IPS-18c (cell line): Measurements from ENCODE around the gene ELMOD1.
A peak's percentile ranks its signal among the peaks of the same experiment; 100 is the strongest.
"Not testable (repeated sequence)": the region's sequence is repeated elsewhere in the genome, so short reads cannot be mapped to it uniquely, and the experiment has no call there.

ENCODE experiments used
- H3K4me3 ChIP-seq: 2 replicates; pipeline ENCODE4 v1.7.0; 2013; ENCODE audit warnings: low read depth, mild to moderate bottlenecking, low read length, moderate library complexity; ENCODE audit not compliant: insufficient read depth
- H3K9me3 ChIP-seq: one replicate; pipeline ENCODE4 v1.6.1; 2013; ENCODE audit warnings: mild to moderate bottlenecking, low read length, moderate library complexity; ENCODE audit not compliant: control insufficient read depth, insufficient read depth

Gene ELMOD1

DNA sequence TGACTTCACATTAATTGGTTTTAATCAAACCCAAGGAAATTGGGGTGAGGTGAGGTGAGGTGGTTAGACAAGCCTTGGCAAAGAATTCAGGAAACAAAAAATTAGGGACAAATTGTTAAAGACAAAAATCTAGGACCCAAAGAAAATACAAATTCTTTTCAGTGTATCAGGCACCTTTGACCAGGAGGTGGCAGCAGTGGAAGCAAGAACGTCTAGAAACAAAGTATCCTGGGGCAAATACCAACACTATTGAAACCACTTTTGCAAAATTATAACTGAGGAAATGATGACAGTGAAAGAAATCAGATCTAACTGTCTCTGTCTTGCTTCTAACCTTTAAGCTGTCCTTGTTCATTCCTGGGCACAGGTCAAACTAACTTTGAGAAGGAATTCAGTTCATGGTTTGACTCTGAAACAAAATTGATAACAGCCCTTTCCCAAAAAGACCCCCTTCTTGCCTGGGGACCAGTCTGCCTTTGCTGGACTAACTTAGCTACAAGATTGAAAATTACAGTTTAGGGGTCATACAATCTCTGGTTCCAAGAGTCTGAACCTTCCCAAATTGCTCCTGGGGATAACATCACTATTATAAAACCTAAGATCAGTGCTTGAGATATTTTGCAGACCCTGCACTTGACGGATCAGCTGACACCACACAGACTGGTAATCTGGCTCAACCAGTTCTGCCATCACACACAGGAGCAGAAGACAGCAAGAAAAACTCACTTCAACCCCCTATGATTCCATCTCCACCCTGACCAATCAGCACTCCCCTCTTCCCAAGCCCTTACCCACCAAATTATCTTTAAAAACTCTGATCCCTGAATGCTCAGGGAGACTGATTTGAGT is 14.2 kb upstream of the ELMOD1 start:
- H3K9me3 ChIP-seq, H3K4me3 ChIP-seq: not testable (repeated sequence)

DNA sequence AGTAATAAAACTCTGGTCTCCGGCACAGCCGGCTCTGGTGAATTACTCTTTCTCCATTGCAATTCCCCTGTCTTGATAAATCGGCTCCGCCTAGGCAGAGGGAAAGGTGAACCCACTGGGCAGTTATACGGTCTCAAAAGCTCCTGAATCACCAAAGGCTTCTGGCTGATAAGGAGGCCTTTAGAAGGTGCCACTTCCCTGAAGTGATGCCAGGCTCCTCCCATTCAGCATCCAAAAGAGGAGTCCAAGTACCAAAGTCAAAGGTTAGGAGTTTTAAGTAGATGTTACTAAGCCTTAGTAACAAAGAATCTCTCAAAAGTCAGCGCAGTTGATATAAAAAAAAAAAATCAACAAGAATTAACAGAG is 13.6 kb upstream of the ELMOD1 start:
- H3K4me3 ChIP-seq: no peak overlapping the region
- no peaks in the 10 kb centered on the region for H3K9me3 ChIP-seq

DNA sequence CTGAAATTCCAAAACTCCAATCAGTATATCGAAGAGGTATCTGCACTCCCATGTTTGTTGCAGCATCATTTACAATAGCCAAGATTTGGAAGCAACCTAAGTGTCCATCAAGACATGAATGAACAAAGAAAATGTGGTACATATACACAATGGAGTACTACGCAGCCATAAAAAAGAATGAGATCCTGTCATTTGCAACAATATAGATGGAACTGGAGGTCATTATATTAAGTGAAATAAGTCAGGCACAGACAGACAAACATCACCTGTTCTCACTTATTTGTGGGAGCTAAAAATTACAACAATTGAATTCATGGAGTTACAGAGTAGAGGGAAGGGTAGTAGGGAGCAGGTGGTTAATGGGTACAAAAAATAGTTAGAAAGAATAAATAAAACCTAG is 11.8 kb upstream of the ELMOD1 start:
- H3K4me3 ChIP-seq, H3K9me3 ChIP-seq: not testable (repeated sequence)

DNA sequence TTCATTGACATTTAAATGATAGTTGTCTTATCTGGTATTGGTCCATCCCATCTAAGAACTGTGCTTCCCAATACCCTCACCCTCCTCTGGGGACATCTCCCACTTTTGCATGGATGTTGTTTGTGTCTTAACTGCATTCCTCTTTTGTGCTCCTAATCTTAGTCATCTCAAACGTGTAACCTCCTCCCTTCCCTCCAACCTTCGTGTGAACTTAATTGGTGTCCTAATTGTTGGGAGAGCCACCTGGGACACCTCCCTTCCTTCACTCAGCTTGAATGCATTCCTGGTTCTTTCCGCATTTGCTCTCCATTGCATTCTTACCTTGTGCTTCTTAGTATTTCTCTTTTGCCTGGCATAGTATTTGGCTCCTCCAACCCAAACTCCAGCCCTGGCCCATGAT is 9.8 kb upstream of the ELMOD1 start:
- H3K9me3 ChIP-seq: no peaks in the 10 kb centered on the region

DNA sequence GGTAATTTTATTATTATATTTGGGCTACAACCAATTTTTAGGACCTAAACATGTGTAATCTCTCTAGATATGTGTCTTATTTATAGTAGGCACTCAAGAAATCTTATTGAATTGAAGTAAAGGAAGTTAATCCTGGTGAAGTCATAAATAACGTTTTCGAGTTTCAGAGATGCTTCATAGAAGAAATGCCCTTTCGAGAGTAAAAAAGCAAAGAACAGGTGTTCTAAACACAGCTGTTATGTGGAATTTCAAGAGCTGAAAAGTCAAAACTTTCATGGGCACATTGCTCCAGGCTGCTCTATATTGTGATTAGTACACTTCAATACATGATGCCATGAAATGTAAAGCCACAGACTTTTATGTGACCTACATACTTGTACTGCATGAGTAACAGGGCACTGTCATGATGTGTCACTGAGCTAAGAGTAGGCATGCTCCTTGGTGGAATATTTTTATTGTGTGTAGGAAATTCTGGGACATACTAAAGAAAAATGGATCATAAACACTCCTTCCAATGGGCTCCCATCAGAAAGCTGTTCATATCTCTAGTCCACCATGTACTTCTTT is 7.2 kb upstream of the ELMOD1 start:
- no peaks in the 10 kb centered on the region for H3K9me3 ChIP-seq
- no peak overlapping the region for H3K4me3 ChIP-seq

More for the DNA sequence above, 9.8 kb upstream of the ELMOD1 start:
- H3K4me3 ChIP-seq: no peak overlapping the region

DNA sequence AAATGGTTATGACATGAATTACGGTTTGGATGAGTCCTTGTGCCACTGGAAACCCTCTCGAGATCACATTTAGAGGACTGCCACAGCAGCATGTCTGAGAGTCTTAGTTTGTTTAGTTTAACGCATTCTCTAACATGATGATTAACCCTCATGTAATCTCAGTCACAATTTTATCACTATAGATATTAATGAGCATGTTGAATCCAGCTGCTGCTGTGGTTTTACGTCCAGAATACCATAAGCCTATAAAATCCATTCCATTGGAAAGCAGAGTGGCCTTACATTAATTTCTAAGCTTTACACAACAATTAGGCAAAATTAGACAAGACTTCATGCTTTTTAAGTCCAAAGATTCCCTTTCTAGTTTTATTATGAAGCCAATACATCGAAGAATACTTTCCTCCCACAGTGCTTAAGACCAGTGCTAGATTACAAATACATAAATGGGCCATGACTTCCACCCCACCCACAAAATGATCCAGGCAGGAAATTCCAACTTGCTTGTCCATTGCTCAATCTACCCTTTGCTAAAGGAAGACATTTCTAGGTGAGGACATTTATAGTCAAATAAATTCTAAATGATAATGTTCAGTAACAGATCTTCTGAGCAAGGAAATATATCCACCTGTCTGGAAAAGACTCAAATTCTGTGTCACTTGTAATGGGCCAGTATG is 3.5 kb upstream of the ELMOD1 start:
- H3K9me3 ChIP-seq: no peaks in the 10 kb centered on the region

DNA sequence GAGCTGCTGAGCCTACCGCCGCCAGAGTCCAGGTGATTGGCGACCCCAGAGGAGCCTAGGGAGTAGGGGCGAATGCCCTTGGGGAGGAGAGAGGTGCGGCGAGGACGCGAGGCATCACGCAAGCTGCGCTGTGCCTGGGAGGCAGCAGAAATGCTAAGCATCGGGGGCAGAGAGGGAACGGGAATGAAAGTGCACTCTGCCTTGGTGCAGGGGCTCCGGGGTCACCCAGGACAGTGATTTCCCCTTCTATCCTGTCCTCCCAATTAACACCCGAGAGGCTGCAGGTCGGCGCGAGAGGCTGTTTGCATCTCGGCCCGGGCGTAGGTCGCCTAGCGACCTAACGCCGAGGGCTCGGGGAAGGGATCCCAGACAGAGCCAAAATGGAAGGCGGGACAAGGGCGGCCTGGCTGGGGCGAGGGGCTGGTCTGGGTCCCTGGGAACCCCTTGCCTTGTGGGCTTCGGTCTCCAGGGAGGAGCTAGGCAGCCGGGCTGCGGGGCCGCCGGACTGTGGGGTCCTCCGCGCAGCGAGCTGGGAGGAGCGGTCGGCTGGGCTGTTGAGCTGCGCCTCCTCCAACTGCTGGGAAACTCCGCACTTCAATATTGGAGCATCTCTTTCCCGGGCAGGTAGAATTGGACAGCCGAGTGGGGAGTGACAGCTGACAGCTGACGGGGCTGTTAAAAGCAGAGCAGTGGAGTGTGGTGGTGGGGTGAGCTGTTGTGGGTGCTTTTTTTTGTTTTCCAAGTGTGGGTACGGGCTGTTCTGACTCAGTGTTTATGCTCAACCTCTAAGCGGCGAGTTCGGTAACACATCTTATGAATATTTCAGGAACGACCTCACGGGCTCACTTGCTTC is 657 bp downstream of the ELMOD1 start:
- H3K4me3 ChIP-seq: peak overlapping the region; percentile 67
- no peaks in the 10 kb centered on the region for H3K9me3 ChIP-seq

More for the DNA sequence above, 3.5 kb upstream of the ELMOD1 start:
- H3K4me3 ChIP-seq: no peak overlapping the region

DNA sequence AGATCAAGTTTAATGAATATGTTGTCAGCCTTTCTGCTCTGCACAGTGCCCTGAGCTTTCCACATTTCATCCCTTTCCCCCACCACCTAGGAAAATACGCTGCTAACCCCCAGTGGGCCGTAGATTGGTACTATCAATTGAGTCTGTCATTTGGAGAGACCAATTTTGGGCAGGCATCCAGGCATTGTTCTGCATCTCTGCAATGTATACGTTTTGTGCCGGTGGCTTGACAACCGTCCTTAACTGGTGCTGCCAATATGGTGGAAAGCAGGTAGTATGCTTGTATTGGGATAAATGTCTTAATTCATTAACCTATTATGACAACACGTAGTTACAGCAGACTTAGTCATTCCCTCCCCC is 1.3 kb downstream of the ELMOD1 start:
- H3K4me3 ChIP-seq: peak overlapping the region; percentile 67; the same call in 1 of the 2 replicates
- H3K9me3 ChIP-seq: no peaks in the 10 kb centered on the region

DNA sequence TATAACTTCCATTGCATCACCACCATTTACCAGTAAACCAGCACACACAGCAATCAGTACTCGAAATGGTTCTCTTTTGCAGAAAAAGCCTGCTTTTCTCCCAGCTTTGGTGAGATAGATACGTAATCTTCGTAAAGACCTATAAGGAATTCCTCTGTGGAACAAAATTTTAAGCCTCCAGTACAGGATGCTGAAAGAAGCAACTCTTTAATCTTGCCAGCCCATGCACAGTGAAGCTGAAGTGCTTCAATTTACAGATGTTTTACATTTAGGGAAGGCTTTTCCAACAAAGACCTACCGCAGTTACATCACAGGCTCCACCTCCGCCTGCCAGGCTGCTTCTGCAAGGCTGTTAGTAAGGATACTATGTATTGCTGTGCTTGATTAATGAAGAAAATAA is 1.9 kb downstream of the ELMOD1 start:
- no peak overlapping the region for H3K4me3 ChIP-seq
- no peaks in the 10 kb centered on the region for H3K9me3 ChIP-seq

DNA sequence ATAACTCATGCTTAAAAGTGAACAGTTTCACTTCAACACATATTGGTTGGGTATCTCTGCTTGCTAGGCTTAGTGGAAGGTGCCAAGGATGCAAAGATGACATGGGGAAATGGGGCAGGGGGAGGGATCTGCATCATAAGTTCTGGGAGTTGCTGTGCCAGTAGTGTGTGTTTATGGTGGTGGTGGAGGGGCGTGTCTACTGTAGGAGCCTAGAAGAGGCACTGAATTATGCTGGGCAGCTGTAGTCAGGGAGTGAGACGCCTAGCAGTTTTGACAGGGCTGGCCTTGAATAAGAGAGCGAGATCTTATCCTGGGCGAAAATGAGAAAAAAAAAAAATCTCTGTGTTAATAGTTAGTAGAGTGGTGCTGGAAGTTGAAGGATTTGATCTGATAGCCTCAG is 3.0 kb downstream of the ELMOD1 start:
- no peak overlapping the region for H3K4me3 ChIP-seq

DNA sequence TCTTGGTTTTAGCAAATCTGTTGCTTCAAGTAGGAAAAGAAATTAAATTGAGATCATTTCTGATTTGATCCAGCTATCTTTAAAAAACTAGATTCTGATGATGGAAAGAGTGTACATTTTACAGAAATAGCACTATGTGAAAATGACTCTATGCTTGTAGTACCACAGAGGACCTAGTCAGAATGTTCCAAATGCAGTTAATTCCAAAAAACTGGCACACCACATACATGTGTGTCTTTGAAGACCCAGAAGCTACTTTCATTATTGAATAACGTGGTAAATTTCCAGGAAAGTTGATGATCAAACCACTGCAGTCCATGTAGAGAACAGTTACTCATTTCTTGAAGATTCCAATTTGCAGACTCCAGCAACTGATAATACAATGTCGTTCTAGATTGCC is 3.8 kb downstream of the ELMOD1 start:
- H3K9me3 ChIP-seq: no peaks in the 10 kb centered on the region
- H3K4me3 ChIP-seq: no peak overlapping the region

More for the DNA sequence above, 3.0 kb downstream of the ELMOD1 start:
- H3K9me3 ChIP-seq: no peaks in the 10 kb centered on the region

DNA sequence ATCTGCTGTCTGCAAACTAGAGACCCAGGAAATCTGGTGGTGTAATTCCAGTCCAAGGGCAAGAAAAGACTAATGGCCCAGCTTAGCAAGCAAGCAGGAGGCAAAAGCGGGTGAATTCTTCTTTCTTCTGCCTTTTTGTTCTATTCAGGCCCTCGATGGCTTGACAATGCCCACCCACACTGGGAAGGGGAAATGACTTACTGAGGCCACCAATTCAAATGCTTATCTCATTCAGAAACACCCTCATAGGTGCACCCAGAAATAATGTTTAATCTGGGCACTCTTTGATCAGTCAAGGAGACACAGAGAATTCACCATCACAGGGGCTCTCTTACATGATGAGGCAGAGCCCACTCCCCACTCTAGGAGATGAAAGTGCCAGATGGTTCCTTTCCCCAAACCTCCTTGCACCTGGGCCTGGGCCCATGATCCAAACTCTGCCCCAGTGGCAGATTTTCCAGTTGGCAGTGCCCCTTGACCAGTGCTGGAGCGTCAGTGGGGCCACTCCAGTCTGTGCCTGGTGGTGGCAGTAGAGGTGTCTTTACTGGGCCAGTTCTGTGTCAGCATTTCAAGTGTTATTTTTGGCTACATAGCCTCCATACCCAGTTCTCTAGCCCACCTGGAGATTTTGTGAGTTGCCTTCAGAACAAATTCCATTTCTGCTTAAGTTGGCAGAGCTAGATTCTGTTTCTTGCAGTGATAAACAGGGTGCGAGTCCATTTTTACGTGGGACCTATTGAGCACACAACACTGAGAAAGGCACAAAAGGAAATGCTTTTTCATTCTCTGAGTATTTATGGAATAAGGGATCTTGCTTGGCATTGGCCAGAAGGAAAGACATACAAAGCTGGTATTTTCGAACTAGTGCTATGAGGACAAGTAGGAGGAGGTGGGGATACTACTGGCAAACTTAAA is 7.5 kb downstream of the ELMOD1 start:
- Histone ChIP-seq H3K4me3 (no peak overlapping the region), H3K9me3 (no peaks in the 10 kb centered on the region)

DNA sequence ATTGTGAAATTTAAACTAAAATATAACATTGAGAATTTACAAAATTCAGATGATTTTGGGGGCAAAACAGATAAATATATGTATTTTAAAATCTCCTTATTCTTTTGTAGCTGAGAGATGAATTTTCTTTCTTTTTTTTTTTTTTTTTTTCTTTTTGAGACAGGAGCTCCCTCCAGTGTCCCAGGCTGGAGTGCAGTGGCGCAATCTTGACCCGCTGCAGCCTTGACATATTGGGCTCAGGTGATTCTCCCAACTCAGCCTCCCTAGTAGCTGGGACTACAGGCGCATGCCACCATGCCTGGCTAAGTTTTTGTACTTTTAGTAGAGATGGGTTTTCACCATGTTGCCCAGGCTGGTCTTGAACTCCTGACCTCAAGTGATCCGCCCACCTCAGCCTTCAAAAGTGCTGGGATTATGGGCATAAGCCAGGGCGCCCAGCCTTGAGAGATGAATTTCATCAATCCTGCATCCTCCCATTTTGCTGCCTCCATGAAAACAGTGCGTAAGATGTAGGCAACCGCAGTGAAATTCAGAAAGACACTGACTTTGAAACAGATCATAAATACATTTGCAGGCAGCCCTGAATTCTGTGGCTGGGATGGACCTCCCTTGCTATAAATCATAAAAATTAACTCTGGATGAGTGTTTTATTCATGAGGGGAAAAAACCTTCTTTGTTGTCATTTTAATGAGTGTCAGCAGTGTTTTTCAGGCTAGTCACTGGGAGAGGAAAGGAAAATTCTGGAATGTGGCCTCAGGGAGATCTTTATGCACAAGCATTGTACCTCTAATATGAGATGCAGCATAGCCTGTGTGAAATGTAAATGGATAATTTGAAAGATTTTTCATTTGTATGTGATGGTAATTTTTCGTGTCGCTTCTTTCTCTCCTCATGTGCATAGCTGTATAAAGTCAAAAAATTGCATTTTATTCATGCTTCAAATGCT is 14.4 kb downstream of the ELMOD1 start:
- no peak overlapping the region for H3K4me3 ChIP-seq
- H3K9me3 ChIP-seq: no peaks in the 10 kb centered on the region

DNA sequence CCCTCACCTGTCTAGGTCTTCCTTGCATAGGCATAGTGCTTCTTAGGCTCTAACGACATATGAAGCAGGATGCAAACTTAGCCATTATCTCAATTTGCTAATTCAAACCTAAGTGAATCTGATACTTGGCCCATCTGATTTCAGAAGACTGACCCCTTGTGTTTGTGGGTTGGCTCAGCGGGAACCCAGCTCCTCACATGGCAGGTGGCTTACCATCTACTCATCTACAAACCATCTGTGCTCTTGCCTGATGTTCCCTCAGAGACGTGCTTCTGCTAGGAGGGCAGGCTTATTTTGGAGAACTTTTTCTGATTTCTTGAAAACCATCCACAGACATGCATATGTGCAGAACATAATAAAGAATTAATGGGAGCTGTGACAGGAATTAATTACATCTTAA is 15.2 kb downstream of the ELMOD1 start:
- Histone ChIP-seq H3K9me3 (no peaks in the 10 kb centered on the region), H3K4me3 (no peak overlapping the region)

DNA sequence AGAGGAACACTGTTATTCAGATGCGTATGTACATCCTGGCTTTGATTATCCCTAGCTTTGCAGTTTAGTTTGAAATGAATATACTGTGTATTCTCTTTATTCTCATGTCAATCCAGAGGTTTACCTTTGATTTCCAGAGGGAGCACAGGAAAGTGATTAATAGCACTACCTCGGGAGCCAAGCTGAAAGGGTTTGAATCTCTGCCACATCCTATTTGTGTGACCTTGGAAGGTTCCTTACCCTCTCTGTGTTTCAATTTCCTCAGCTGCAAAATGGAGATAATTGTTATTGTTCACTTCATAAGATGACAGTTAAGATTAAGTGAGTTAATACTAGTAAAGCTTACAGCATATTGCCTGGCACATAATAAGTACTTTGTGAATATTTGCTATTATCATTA is 17.9 kb downstream of the ELMOD1 start:
- Histone ChIP-seq H3K4me3 (no peak overlapping the region), H3K9me3 (no peaks in the 10 kb centered on the region)
